Middle frontal gyrus (tissue), 1 donor: Measurements from ENCODE around the gene LRRC27.

Source experiments
- DNase-seq: peaks from one replicate; pipeline ENCODE4 v3.0.0-alpha.2; 2015; ENCODE audit warnings: low spot score; ENCODE audit errors: extremely low spot score

Gene LRRC27

DNA sequence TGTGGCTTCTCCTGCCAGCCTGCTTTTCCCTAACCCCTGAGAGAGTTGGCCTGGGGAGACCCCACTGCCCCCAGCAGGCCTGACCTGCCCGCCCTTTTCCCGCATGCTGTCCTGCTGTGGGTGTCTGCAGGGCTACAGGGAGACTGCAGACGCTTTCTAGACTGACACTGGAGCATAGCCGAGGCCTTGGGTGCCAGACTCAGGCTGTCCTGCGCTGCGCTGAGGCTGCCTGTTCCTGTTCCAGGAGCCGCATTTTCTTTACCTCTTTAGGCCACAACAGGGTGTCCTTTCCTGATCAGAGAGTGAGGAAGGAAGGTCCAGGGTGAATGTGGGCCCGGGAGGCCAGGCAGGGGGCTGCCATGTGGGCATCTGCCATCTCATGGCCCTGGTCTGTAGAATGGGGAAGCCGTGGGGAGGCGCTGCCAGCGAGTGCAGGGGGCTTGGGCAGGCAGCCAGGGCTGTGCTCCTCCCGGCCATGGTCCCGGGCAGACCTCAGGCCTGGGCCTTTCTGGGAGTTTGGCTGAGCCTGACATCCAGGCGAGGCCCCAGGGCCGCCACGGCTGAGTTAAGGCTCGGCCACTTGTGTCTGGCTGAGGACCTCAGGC is 68.7 kb downstream of the LRRC27 start:
- no peak for DNase-seq

GRCh38 chr10:132401401-132402118 is 69.6 kb downstream of the LRRC27 start:
- DNase-seq = no peak

GRCh38 chr10:132402781-132403241 is 70.8 kb downstream of the LRRC27 start:
- no peak for DNase-seq

DNA sequence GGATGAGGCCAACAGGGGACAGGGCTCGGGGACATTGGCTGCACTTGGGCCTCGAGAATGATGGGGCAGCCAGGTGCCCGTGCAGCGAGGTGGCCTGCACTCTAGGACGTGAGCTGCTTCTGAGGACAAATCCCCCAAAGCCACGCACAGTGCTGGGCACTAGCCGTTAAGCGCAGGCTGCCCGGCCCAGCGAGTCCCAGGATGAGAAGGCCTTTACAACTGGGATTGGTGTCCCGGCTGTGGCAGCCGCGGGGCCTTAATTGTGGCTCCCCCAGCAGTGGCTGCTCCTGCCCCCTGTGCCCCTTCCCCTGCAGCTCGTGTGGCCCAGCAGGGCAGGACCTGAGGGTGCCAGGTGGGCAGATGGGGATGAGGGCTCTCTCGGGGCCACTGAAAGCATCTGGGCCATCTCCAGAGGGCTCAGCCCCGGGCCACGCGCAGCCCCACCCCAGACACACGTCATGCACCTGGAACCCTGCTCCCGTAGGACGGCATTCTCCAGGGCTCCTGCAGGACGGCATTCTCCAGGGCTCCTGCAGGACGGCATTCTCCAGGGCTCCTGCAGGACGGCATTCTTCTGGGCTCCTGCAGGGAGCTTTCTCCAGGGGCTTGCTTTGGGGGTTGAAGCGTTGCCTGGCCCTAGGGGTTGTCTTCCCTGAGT is 71.6 kb downstream of the LRRC27 start:
- no peak for DNase-seq

GRCh38 chr10:132404169-132404880 is 72.3 kb downstream of the LRRC27 start:
- DNase-seq = no peak

DNA sequence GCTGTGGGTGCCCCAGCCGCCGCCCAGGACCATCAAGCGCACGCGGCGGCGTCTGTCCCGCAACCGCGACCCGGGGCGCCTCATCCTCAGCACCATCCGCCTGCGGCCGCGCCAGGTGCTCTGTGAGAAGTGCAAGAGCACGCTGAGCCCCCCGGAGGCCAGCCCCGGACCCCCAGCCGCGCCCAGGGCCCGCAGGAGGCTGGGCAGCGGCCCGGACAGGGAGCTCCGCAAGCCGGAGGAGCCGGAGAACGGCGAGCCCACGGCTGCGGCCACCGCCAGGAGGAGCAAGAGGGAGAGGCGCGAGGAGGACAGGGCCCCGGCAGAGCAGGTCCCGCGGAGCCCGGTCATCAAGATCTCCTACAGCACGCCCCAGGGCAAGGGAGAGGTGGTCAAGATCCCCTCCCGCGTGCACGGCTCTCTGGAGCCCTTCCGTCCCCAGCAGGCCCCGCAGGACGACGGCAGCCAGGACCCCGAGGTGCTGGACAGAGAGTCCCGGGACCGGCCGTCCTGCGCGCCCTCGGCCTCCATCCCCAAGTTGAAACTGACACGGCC is 73.0 kb downstream of the LRRC27 start:
- DNase-seq = no peak

DNA sequence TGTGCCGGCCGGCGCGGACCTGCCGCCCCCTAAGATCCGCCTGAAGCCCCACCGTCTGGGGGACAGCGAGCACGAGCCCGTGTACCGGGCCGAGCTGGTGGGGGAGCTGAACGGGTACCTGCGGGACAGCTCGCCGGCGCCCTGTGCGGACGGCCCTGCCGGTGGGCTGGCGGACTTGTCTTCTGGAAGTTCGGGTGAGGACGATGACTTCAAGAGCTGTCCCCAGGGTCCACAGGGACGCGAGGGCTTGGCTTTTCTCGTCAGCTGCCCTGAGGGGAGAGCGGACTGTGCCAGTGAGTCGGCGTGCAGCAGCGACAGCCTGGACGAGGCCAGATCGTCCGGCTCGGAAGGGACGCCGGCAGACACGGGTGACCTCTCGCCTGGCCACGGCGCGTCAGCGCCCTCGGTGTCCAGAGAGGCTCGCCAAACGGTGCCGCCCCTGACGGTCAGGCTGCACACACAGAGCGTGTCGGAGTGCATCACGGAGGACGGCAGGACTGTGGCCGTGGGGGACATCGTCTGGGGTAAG is 73.5 kb downstream of the LRRC27 start:
- DNase-seq = no peak

- DNase-seq = no peak
Measured at GRCh38 chr10:132406181-132406580, 74.2 kb downstream of the LRRC27 start.

- DNase-seq = no peak
Measured at GRCh38 chr10:132406750-132407149, 74.8 kb downstream of the LRRC27 start.

DNA sequence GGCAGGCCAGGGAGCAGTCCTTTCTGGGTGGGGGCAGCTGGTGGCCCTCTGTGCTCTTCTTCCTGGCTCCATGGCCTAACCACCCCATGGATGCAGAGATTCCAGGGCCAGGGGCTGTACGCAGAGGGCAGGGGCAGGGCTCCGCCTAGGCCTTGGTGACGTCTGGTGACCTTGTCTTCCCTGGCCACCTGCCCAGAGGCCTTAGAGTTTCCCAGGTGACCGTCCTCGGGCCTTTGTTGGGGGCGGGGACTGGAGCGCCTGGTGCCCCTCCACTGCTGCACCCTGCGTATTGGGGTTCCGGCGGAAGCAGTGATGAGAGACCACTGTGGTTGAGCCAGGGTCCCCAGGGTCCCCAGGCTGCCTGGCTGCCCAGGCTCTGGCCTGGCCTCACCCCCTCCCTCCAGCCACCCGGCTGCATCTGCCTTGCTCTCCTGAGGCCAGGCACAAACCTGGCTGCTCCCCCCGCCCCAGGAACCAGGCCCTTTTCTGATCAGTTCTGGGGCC is 75.3 kb downstream of the LRRC27 start:
- DNase-seq = no peak

GRCh38 chr10:132407846-132408278 is 75.9 kb downstream of the LRRC27 start:
- no peak for DNase-seq

DNA sequence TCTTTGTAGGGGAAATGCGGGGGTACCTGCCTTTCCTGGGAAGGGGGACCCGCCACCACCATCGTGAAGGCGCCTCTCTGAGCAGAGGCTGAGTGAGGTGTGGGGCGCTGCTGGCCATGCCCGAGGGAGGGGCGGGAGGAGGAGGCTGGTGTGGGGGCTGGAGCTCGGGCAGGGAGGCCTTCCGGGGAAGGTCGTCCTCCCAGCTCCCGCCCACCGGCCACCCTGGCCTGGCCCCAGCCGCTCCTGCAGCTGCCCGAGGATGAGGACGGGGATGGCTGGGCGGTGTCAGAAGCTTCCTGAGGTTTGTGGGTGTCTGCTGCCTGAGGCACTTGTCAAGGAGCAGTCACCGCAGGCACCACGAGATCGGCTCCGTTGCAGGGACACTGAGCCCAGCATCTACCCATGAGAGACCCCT is 76.4 kb downstream of the LRRC27 start:
- no peak for DNase-seq

GRCh38 chr10:132408823-132409666 is 77.1 kb downstream of the LRRC27 start:
- no peak for DNase-seq

- no peak for DNase-seq
Measured at GRCh38 chr10:132409667-132410028, 77.7 kb downstream of the LRRC27 start.

GRCh38 chr10:132410056-132410778 is 78.2 kb downstream of the LRRC27 start:
- DNase-seq = no peak

- DNase-seq = no peak
Measured at GRCh38 chr10:132410779-132411532, 79.0 kb downstream of the LRRC27 start.

GRCh38 chr10:132411561-132412253 is 79.7 kb downstream of the LRRC27 start:
- DNase-seq = no peak
